Immature natural killer cell (primary cell): Measurements from ENCODE around the gene SERPING1. TPM values are rescaled to one million over a fixed set of nuclear protein-coding genes. Genes with fewer than 3 reads are reported as not detected.

Experiments
- DNase-seq, 3 donors: peaks; one replicate each; pipeline ENCODE4 v3.0.0; 2022; ENCODE audit warnings: mixed read lengths in 1 of 3
- H3K27ac Mint-ChIP-seq, 6 donors: one replicate each; pipeline ENCODE4 v1.8.0; 2020; ENCODE audit warnings: mixed read lengths in 6 of 6, mild to moderate bottlenecking in 5 of 6, inconsistent platforms in 4 of 6, moderate library complexity in 3 of 6
- H3K27me3 Mint-ChIP-seq, 3 donors: one replicate each; pipeline ENCODE4 v1.8.0; 2020 to 2021; ENCODE audit warnings: low read depth in 3 of 3, mild to moderate bottlenecking in 3 of 3, mixed read lengths in 3 of 3, moderate library complexity in 3 of 3, inconsistent platforms in 1 of 3
- H3K36me3 Mint-ChIP-seq, 3 donors: one replicate each; pipeline ENCODE4 v1.8.0; 2020; ENCODE audit warnings: mixed read lengths in 3 of 3, inconsistent platforms in 2 of 3, mild to moderate bottlenecking in 2 of 3
- H3K4me1 Mint-ChIP-seq, 2 donors: one replicate each; pipeline ENCODE4 v1.8.0; 2020; ENCODE audit warnings: inconsistent platforms in 2 of 2, mild to moderate bottlenecking in 2 of 2, mixed read lengths in 2 of 2, moderate library complexity in 1 of 2
- H3K4me3 Mint-ChIP-seq, 5 donors: one replicate each; pipeline ENCODE4 v1.8.0; 2020; ENCODE audit warnings: mild to moderate bottlenecking in 5 of 5, mixed read lengths in 5 of 5, inconsistent platforms in 3 of 5, moderate library complexity in 3 of 5
- H3K9me3 Mint-ChIP-seq, 6 donors: one replicate each; pipeline ENCODE4 v1.8.0; 2020; ENCODE audit warnings: mild to moderate bottlenecking in 6 of 6, mixed read lengths in 6 of 6, inconsistent platforms in 4 of 6, moderate library complexity in 3 of 6
- polyA plus RNA-seq, 3 donors: library from polyadenylated mRNA; unstranded; fragments of 300-500 nt; fragmentation: Illumina TruSeq; gene quantifications; one replicate each; pipeline ENCODE4 v1.2.3, GENCODE V29; 2021

SERPING1 gene
- polyA plus RNA-seq, 3 donors from 2014 or later: 0.71 TPM; not detected in 2

GRCh38 chr11:57634311-57634710 lies 36.8 kb downstream of the SERPING1 start:
- H3K9me3 Mint-ChIP-seq: no peaks in the 10 kb centered on the region
- DNase-seq: no peak
- H3K27me3 Mint-ChIP-seq: peaks cover 8 to 24% (median 13%) of the 10 kb centered on the region in 3 donors
- H3K4me1 Mint-ChIP-seq: peaks cover 17% of the 10 kb centered on the region in 2 donors
- no peak overlapping the region for H3K4me3 Mint-ChIP-seq
- H3K36me3 Mint-ChIP-seq: no peaks in the 10 kb centered on the region
- H3K27ac Mint-ChIP-seq: no peak overlapping the region

GRCh38 chr11:57635246-57635645 lies 37.8 kb downstream of the SERPING1 start:
- no peak overlapping the region for H3K4me3 Mint-ChIP-seq
- no peaks in the 10 kb centered on the region for H3K36me3 Mint-ChIP-seq
- no peaks in the 10 kb centered on the region for H3K9me3 Mint-ChIP-seq
- DNase-seq: no peak
- H3K27me3 Mint-ChIP-seq: peaks cover 8 to 24% (median 13%) of the 10 kb centered on the region in 3 donors
- no peak overlapping the region for H3K27ac Mint-ChIP-seq
- H3K4me1 Mint-ChIP-seq: peaks cover 17 to 18% of the 10 kb centered on the region in 2 donors

- Mint-ChIP-seq H3K4me3 (peak overlapping the region; percentile 70 to 89 (median 85)), H3K9me3 (no peaks in the 10 kb centered on the region), H3K4me1 (peaks cover 17 to 18% of the 10 kb centered on the region in 2 donors), H3K27ac (peak overlapping the region in 1 of 6 donors; percentile 28), H3K36me3 (no peaks in the 10 kb centered on the region), H3K27me3 (peaks cover 6 to 22% (median 10%) of the 10 kb centered on the region in 3 donors)
- DNase-seq: no peak
Measured at GRCh38 chr11:57637626-57638004, 40.1 kb downstream of the SERPING1 start.

GRCh38 chr11:57638005-57638781 lies 40.7 kb downstream of the SERPING1 start:
- H3K27me3 Mint-ChIP-seq: peaks cover 6 to 23% (median 10%) of the 10 kb centered on the region in 3 donors
- no peak for DNase-seq
- no peaks in the 10 kb centered on the region for H3K9me3 Mint-ChIP-seq
- peaks cover 17 to 18% of the 10 kb centered on the region in 2 donors for H3K4me1 Mint-ChIP-seq
- H3K36me3 Mint-ChIP-seq: no peaks in the 10 kb centered on the region
- peak overlapping the region; percentile 76 to 89 (median 85) for H3K4me3 Mint-ChIP-seq
- H3K27ac Mint-ChIP-seq: peak overlapping the region in 2 of 6 donors; percentile 24 to 60

GRCh38 chr11:57638811-57639320 lies 41.4 kb downstream of the SERPING1 start:
- Mint-ChIP-seq H3K4me1 (peaks cover 17 to 18% of the 10 kb centered on the region in 2 donors), H3K27ac (peak overlapping the region in 1 of 6 donors; percentile 24), H3K9me3 (no peaks in the 10 kb centered on the region), H3K27me3 (peaks cover 6 to 24% (median 10%) of the 10 kb centered on the region in 3 donors), H3K4me3 (peak overlapping the region; percentile 74 to 89 (median 85)), H3K36me3 (no peaks in the 10 kb centered on the region)
- DNase-seq: no peak

- no peak for DNase-seq
- Mint-ChIP-seq H3K36me3 (no peaks in the 10 kb centered on the region), H3K27ac (no peak overlapping the region), H3K4me1 (peaks cover 17 to 18% of the 10 kb centered on the region in 2 donors), H3K4me3 (peak overlapping the region; percentile 74 to 89 (median 85)), H3K9me3 (no peaks in the 10 kb centered on the region), H3K27me3 (peaks cover 6 to 24% (median 6%) of the 10 kb centered on the region in 3 donors)
Measured at GRCh38 chr11:57639321-57640067, 42.0 kb downstream of the SERPING1 start.

- H3K4me1 Mint-ChIP-seq: peaks cover 17 to 18% of the 10 kb centered on the region in 2 donors
- no peak overlapping the region for H3K27ac Mint-ChIP-seq
- no peak for DNase-seq
- peak overlapping the region in 4 of 5 donors; percentile 18 to 61 (median 30) for H3K4me3 Mint-ChIP-seq
- H3K27me3 Mint-ChIP-seq: peaks cover 6 to 28% (median 6%) of the 10 kb centered on the region in 3 donors
- no peaks in the 10 kb centered on the region for H3K9me3 Mint-ChIP-seq
- no peaks in the 10 kb centered on the region for H3K36me3 Mint-ChIP-seq
Measured at GRCh38 chr11:57640068-57640800, 42.7 kb downstream of the SERPING1 start.

- no peaks in the 10 kb centered on the region for H3K9me3 Mint-ChIP-seq
- peak overlapping the region in 1 of 6 donors; percentile 19 for H3K27ac Mint-ChIP-seq
- DNase-seq: peak in 1 of 3 donors; percentile 37
- H3K4me1 Mint-ChIP-seq: peaks cover 20 to 22% of the 10 kb centered on the region in 2 donors
- peak overlapping the region in 1 of 5 donors; percentile 40 for H3K4me3 Mint-ChIP-seq
- H3K27me3 Mint-ChIP-seq: peaks cover 6 to 34% (median 6%) of the 10 kb centered on the region in 3 donors
- no peaks in the 10 kb centered on the region for H3K36me3 Mint-ChIP-seq
Measured at GRCh38 chr11:57641011-57641807, 43.7 kb downstream of the SERPING1 start.

GRCh38 chr11:57643802-57644201 lies 46.3 kb downstream of the SERPING1 start:
- no peak overlapping the region for H3K4me3 Mint-ChIP-seq
- no peaks in the 10 kb centered on the region for H3K36me3 Mint-ChIP-seq
- H3K27me3 Mint-ChIP-seq: peaks cover 16 to 40% (median 16%) of the 10 kb centered on the region in 3 donors
- H3K9me3 Mint-ChIP-seq: no peaks in the 10 kb centered on the region
- no peak overlapping the region for H3K27ac Mint-ChIP-seq
- peaks cover 21 to 24% of the 10 kb centered on the region in 2 donors for H3K4me1 Mint-ChIP-seq
- no peak for DNase-seq

GRCh38 chr11:57644748-57645688 lies 47.5 kb downstream of the SERPING1 start:
- Mint-ChIP-seq H3K4me3 (no peak overlapping the region), H3K27me3 (peaks cover 22 to 44% (median 24%) of the 10 kb centered on the region in 3 donors), H3K27ac (peak overlapping the region in 1 of 6 donors; percentile 65), H3K9me3 (no peaks in the 10 kb centered on the region), H3K4me1 (peaks cover 27 to 32% of the 10 kb centered on the region in 2 donors), H3K36me3 (no peaks in the 10 kb centered on the region)
- peak; percentile 80 to 83 (median 81) for DNase-seq

GRCh38 chr11:57645689-57646085 lies 48.2 kb downstream of the SERPING1 start:
- Mint-ChIP-seq H3K27me3 (peaks cover 22 to 40% (median 24%) of the 10 kb centered on the region in 3 donors), H3K36me3 (no peaks in the 10 kb centered on the region), H3K4me1 (peaks cover 29 to 39% of the 10 kb centered on the region in 2 donors), H3K4me3 (no peak overlapping the region), H3K9me3 (no peaks in the 10 kb centered on the region), H3K27ac (peak overlapping the region in 4 of 6 donors; percentile 18 to 92 (median 44))
- DNase-seq: no peak
